ENCODE measurements around the gene TMEM54. TPM values are rescaled to one million over a fixed set of nuclear protein-coding genes. Genes with fewer than 3 reads are reported as not detected.

The TMEM54 gene
- total and polyA plus RNA-seq, 9 of the 15 experiments (the other 6 are each of a cell fraction or from before 2014, with no cell fraction given) = 1.00 to 16.2 (median 8.2) TPM

DNA sequence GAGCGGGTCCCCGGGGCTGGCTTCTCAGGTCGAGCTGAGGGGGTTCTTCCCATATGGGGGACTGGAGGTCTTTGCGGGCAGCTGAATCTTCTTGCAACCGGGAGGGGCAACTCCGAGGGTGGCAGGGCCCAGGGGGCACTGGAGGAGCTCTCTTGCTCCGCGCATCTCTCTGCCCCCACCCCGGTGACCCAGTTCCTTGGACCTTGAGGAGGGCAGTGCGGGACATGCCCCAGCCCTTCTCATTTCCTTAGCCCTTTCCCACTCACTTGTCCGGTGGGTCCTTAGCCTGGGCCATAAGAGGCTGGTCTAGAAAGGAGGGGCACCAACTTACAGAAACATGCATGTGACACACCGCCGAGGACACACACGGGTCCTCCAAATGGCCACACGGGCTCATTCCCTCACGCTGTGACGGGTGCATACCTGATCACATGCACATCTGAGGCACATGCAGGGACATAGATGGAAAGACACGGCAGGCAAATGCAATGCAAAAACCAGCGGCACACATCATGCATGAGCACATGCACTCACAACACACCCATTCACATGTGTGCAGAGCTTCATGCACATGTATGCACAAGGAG, 14.3 kb downstream of the TMEM54 start (continued):
- TF ChIP-seq, protein P1, sequence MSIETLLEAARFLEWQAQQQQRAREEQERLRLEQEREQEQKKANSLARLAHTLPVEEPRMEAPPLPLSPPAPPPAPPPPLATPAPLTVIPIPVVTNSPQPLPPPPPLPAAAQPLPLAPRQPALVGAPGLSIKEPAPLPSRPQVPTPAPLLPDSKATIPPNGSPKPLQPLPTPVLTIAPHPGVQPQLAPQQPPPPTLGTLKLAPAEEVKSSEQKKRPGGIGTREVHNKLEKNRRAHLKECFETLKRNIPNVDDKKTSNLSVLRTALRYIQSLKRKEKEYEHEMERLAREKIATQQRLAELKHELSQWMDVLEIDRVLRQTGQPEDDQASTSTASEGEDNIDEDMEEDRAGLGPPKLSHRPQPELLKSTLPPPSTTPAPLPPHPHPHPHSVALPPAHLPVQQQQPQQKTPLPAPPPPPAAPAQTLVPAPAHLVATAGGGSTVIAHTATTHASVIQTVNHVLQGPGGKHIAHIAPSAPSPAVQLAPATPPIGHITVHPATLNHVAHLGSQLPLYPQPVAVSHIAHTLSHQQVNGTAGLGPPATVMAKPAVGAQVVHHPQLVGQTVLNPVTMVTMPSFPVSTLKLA (conservative IDR thresholded peaks at IDR 0.05) = peak in 1 of 2 experiments; percentile 3; a peak in 1 of 4 replicates
- TF ChIP-seq ZNF217 (CRISPR knock-in tag; IDR thresholded peaks at IDR 0.05) (no peak), KLF10 (CRISPR knock-in tag; IDR thresholded peaks at IDR 0.05) (no peak), BHLHE40 (IDR thresholded peaks at IDR 0.05; ENCODE audit: low read length) (no peak), KAT2B (IDR thresholded peaks at IDR 0.05; ENCODE audit: low read depth, low read length) (no peak)
- TF ChIP-seq, protein P2, sequence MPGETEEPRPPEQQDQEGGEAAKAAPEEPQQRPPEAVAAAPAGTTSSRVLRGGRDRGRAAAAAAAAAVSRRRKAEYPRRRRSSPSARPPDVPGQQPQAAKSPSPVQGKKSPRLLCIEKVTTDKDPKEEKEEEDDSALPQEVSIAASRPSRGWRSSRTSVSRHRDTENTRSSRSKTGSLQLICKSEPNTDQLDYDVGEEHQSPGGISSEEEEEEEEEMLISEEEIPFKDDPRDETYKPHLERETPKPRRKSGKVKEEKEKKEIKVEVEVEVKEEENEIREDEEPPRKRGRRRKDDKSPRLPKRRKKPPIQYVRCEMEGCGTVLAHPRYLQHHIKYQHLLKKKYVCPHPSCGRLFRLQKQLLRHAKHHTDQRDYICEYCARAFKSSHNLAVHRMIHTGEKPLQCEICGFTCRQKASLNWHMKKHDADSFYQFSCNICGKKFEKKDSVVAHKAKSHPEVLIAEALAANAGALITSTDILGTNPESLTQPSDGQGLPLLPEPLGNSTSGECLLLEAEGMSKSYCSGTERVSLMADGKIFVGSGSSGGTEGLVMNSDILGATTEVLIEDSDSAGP (CRISPR knock-in tag; IDR thresholded peaks at IDR 0.05) = 0 out of 2 replicates have a peak, but pooled peaks have one; percentile 6

All from K562 (cell line).